ENCODE measurements around the gene HSPB7.
"Not testable (repeated sequence)": the region's sequence is repeated elsewhere in the genome, so short reads cannot be mapped to it uniquely, and the experiment has no call there.

Gene HSPB7

GRCh38 chr1:16048573-16049189, 30.8 kb upstream of the HSPB7 start:
- no peak for FAIRE-seq

GRCh38 chr1:16047791-16048475, 30.1 kb upstream of the HSPB7 start:
- no peak for FAIRE-seq

GRCh38 chr1:16046842-16047241, 29.0 kb upstream of the HSPB7 start:
- no peak for FAIRE-seq

DNA sequence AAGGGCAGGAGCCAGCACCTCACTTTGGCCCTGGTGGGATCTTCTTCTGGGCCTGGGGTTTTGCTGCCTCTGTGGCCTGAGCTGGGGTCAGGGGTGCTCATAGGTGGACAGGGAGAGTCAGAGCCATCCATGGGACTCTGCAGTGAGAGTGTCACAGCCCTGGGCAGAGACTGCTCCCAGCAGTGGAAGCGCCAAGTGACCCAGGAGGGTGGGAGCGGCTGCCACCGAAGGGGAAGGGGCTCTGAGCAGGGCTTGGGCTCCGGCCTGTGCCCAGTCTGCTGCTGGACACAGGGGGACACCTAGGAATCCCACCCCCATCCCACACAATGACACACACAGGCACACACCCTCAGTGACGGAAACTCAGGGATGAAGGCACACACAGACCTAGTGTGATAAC, 26.1 kb upstream of the HSPB7 start:
- no peak for FAIRE-seq

DNA sequence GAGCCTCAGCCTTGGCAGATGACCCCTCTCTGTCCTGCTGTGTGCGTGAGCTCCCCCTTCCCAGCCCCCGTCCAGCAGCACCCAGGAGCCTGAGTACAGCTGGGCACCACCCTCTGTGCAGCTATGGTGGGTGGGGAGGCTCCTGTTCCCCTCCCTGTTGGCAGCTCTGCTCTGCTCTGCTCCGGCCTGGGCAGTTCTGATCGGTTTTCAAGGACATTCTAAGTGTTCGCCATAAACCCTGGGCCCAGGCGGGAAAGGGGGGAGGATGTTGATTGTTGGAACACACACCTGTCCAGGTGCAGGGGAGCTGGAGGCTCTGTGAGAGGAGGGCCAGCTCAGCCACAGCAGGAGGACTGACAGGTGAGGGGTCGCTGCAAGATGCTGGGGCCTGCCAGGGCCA, 25.7 kb upstream of the HSPB7 start, which contains the start of gene CLCNKB:
TSS of gene CLCNKB (plus strand) at position 262 of the 400 bp plus-strand sequence. CDS start 711 bp downstream, outside the sequence.
- FAIRE-seq = no peak

- FAIRE-seq = not testable (repeated sequence)
These were observed 24.8 kb upstream of the HSPB7 start for GRCh38 chr1:16042654-16043053.

GRCh38 chr1:16042096-16042495, 24.3 kb upstream of the HSPB7 start:
- FAIRE-seq = no peak

DNA sequence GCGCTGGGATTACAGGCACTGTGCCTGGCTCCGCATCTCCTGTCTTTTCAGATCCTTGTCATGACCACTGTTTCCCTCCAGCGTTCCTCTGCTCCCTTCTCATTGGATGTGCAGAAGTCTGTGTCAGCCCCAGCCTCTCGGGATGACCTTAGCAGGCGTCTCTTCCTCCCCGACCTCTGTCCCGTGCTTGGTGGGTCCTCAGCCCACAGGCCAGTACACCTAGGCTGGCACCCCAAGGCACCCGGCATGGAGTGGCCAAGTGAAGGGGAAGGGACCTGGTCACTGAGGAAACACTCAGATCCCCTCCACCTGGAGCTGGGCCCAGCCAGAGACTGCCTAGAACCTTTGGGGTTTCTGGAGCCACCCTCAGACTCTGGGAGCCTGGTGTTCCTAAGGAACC, 23.4 kb upstream of the HSPB7 start:
- FAIRE-seq = no peak

DNA sequence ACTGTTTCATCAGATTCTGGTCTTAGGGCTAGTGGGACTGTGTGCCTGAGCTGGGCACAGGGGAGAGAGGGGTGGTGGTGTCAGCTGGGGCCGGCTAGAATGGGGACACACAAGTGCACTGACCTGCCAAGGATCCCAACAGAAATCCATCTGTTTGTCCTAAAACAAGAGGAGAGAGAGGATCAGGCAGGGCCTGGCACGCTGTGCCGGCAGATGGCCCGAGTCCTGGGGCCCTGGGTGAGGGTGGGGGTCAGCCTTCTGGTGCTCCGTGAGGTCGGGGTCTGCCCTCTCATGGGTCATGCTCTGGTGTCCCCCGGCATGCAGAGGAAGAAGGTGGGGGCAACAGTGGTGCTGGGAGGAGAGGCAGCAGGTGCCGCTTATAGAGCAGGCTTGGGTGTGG, 22.0 kb upstream of the HSPB7 start:
- FAIRE-seq = not testable (repeated sequence)

- FAIRE-seq = no peak
These were observed 20.7 kb upstream of the HSPB7 start for GRCh38 chr1:16038620-16038912.

DNA sequence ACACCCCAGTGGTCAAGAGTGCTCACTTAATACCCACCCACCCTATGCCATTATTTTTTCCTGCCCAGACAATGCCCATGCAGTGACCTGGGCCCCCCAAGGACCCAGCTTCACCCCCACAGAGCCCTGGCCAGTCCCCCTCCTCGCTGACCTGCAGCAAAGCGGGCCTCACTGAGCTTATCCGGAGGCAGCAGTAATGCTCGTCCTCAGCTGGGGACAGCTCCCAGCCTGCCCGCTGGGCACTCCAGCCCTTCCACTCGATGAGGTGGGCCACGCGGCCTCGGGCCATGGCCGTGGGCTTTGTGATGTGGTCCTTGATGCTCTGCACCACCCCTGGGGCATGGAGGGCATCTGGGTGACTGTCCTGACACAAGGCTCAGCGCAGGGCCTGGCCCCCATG, 18.6 kb upstream of the HSPB7 start:
- not testable (repeated sequence) for FAIRE-seq

GRCh38 chr1:16033103-16033632, 15.3 kb upstream of the HSPB7 start:
- FAIRE-seq = not testable (repeated sequence)

- FAIRE-seq = peak; percentile 39
These were observed 14.7 kb upstream of the HSPB7 start for GRCh38 chr1:16032388-16033102.

DNA sequence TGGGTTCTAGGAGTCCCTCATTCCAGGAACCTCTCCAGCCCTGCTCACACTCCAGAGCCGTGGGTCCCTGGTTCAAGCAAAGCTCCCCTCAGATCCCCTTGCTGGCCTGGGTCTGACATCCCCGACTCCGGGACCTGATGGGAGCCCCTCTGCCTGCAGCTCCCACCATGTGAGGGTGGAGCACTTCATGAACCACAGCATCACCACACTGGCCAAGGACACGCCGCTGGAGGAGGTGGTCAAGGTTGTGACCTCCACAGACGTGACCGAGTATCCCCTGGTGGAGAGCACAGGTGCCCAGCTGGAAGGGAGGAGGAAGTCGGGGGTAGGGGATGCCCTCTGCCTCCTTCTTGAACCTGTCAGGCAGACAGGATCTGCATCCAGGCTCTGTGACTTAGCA, 13.7 kb upstream of the HSPB7 start:
- no peak for FAIRE-seq

- no peak for FAIRE-seq
These were observed 11.4 kb upstream of the HSPB7 start for GRCh38 chr1:16029288-16029687.

DNA sequence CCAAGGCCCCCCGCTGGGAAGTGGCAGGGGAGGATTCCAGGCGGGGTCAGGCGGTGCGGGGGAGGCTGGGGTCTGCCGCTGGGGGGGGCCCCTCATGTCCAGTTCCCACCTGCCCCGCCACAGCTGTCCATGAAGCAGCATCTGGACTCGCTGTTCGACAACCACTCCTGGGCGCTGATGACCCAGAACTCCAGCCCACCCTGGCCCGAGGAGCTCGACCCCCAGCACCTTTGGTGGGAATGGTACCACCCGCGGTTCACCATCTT, 11.1 kb upstream of the HSPB7 start:
- not testable (repeated sequence) for FAIRE-seq

- no peak for FAIRE-seq
These were observed 10.6 kb upstream of the HSPB7 start for GRCh38 chr1:16028237-16029002.

GRCh38 chr1:16026723-16027484, 9.1 kb upstream of the HSPB7 start:
- FAIRE-seq = no peak

DNA sequence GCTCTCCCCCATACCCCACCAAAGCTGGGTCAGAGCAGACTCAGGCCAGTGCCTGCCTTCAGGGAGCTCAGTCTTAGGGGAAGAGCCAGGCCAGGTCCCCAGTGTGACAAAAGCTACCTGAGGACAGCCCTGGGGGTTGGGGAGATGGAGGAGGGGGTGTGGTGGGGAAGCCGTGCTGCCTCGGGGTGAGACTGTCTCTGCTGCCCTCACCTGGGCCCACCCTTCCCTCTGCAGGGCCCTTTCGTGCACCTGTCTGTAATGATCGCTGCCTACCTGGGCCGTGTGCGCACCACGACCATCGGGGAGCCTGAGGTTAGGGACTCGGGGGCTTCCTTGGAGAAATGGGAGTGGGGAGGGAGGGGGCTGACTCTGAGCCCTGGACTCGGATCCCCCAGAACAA, 8.5 kb upstream of the HSPB7 start:
- not testable (repeated sequence) for FAIRE-seq

DNA sequence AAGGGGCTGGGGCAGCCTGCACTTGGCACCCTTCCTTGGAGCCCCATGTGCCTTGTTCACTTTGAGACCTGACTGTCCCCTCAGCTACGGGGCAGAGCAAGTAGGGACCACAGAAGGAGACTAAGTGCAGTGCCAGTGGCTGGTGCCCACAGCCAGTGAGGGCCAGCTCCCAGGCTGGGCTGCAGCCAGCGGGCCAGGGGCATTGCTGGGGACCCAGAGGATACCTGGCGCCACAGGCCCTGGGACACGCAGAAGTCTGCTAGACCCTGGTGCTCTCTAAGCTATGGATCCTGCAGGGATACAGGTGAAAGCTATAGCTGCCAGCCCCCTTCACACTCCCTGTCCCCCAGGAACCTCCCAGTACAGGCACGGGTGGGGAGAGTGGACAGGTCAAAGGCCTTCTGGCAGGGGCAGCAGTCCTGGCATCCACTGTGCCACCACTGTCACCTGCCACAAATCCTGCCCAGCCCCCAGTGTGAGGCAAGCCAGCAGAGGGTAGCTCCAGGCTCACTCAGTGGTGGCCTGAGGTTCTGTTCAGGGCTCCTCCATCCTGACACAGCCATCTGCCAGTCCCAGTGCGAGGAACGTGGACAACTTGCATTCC, 5.3 kb upstream of the HSPB7 start:
- no peak for FAIRE-seq

DNA sequence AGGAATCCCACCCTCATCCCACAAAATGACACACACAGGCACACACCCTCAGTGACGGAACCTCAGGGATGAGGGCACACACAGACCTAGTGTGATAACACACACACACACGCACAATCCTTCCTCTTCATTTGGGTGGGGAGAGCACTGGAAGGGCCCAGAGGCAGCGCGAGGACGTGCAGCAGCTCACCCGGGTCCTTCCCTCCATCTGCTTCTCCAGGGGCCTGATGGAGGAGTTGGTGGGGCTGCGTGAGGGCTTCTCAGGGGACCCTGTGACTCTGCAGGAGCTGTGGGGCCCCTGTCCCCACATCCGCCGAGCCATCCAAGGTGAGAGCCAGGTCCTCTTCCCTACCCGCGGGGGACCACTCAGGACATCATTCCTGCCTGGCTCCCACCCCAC, 4.5 kb upstream of the HSPB7 start:
- no peak for FAIRE-seq

GRCh38 chr1:16021681-16022080, 3.8 kb upstream of the HSPB7 start, which contains the start of gene CLCNKA:
TSS of gene CLCNKA (plus strand) at chr1:16022036. CDS start at chr1:16022620, 584 bp downstream.
- FAIRE-seq = no peak

All from endometrium (tissue), 2 donors.